GM18867 (cell line): ENCODE data around the gene BRD9.

Experiments used
- ATAC-seq: cut with Tn5 transposase; IDR thresholded peaks from one replicate; pipeline ENCODE4 v1.9.1; 2021; ENCODE audit warnings: mild to moderate bottlenecking, moderate library complexity; ENCODE audit not compliant: unreplicated experiment

The BRD9 gene

GRCh38 chr5:905139-905642 is 12.6 kb upstream of the BRD9 start:
- ATAC-seq, result no peak

- ATAC-seq, result no peak
Measured at GRCh38 chr5:903756-904096, 11.1 kb upstream of the BRD9 start.

GRCh38 chr5:902129-902916 is 9.7 kb upstream of the BRD9 start:
- no peak for ATAC-seq

- no peak for ATAC-seq
Measured at GRCh38 chr5:900781-901180, 8.2 kb upstream of the BRD9 start.

GRCh38 chr5:893711-894110 is 1.1 kb upstream of the BRD9 start:
- no peak for ATAC-seq

- ATAC-seq, result peak; percentile 15
Measured at GRCh38 chr5:893137-893506, 521 bp upstream of the BRD9 start.

- ATAC-seq, result peak; percentile 9
Measured at GRCh38 chr5:891837-892393, 686 bp downstream of the BRD9 start.

GRCh38 chr5:891117-891836 is 1.3 kb downstream of the BRD9 start:
- ATAC-seq, result no peak

- ATAC-seq, result no peak
Measured at GRCh38 chr5:889075-889710, 3.4 kb downstream of the BRD9 start.

- ATAC-seq, result no peak
Measured at GRCh38 chr5:888638-889035, 4.0 kb downstream of the BRD9 start.

- ATAC-seq, result no peak
Measured at GRCh38 chr5:887947-888637, 4.5 kb downstream of the BRD9 start.

GRCh38 chr5:886716-887325 is 5.8 kb downstream of the BRD9 start:
- no peak for ATAC-seq

- ATAC-seq, result no peak
Measured at GRCh38 chr5:886036-886435, 6.6 kb downstream of the BRD9 start.

GRCh38 chr5:885529-885928 is 7.1 kb downstream of the BRD9 start:
- ATAC-seq, result no peak

GRCh38 chr5:885127-885442 is 7.5 kb downstream of the BRD9 start:
- ATAC-seq, result no peak

GRCh38 chr5:884345-885126 is 8.1 kb downstream of the BRD9 start:
- ATAC-seq, result no peak

- no peak for ATAC-seq
Measured at GRCh38 chr5:883475-884181, 9.0 kb downstream of the BRD9 start.

- no peak for ATAC-seq
Measured at GRCh38 chr5:882253-883183, 10.1 kb downstream of the BRD9 start.
